Measurements from ENCODE around the gene TSPYL1.

Gene TSPYL1

GRCh38 chr6:116258520-116258919, 21.2 kb downstream of the TSPYL1 start:
- no peak for DNase-seq (ENCODE audit: low read depth in 2 of 2)

DNA sequence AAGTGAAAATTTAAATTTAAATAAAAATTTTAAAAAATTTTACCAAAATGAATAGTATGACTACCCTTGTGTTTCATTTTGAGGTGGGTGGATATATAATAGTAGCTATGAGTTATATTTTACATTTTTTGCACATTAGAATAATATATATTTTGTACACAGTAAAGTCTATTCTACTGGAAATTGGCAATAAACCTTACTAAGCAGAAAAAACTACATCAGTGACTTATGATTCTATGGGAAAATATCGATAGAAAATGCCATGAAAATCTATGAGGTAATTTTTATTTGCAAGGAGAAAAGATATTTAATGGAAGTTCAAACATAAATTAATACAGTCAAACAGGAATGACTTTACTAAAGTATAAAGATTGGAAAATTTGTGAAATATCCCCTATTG, 23.0 kb downstream of the TSPYL1 start:
- no peak for DNase-seq (ENCODE audit: low read depth in 2 of 2)

- DNase-seq (ENCODE audit: low read depth in 2 of 2) = no peak
Measured at GRCh38 chr6:116255246-116255800, 24.4 kb downstream of the TSPYL1 start.

GRCh38 chr6:116254297-116255056, 25.3 kb downstream of the TSPYL1 start:
- no peak for DNase-seq (ENCODE audit: low read depth in 2 of 2)

GRCh38 chr6:116253505-116254296, 26.0 kb downstream of the TSPYL1 start, which contains the start of gene TSPYL4:
TSPYL4 (minus strand) TSS chr6:116254075; CDS start chr6:116254008, 67 bp downstream.
- DNase-seq (ENCODE audit: low read depth in 2 of 2) = peak; percentile 94 to 95

DNA sequence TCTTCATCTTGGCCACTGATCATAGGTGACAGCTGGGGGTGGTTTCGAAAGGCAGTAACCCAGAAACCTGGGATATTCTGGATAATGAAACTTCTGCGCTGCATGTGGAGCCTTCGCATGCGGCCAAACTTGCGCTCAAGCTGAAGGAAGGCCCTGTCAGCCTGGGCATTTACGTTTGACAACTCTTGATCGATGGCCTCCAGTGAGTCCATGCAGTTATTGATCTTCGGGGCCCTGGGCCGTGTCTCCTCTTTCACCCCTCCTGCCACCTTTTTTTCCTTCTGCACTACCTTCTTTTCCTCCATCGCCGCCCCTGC, 26.6 kb downstream of the TSPYL1 start:
- no peak for DNase-seq (ENCODE audit: low read depth in 2 of 2)

GRCh38 chr6:116251568-116252384, 28.0 kb downstream of the TSPYL1 start:
- DNase-seq (ENCODE audit: low read depth in 2 of 2) = peak; percentile 76 to 78

- DNase-seq (ENCODE audit: low read depth in 2 of 2) = no peak
Measured at GRCh38 chr6:116248577-116248976, 31.2 kb downstream of the TSPYL1 start.

GRCh38 chr6:116247285-116247684, 32.4 kb downstream of the TSPYL1 start:
- no peak for DNase-seq (ENCODE audit: low read depth in 2 of 2)

- no peak for DNase-seq (ENCODE audit: low read depth in 2 of 2)
Measured at GRCh38 chr6:116246089-116246488, 33.6 kb downstream of the TSPYL1 start.

DNA sequence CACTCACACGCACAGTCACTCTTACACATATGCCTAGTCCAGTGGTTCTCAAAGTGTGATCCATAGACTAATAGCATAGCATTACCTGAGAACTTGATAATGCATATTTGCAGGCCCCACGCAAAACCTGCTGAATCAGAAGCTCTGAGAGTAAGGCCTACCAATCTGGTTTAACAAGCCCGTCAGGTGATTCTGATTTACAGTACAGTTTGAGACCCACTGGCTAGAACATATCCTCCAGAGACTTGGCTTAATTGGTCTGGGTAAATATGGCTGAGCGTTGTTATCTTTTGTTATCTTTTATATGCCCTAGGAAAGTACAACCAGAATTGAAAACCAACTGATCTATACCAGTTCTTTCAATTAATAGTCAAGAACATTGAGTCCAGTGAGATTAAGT, 35.4 kb downstream of the TSPYL1 start:
- DNase-seq (ENCODE audit: low read depth in 2 of 2) = no peak

- no peak for DNase-seq (ENCODE audit: low read depth in 2 of 2)
Measured at GRCh38 chr6:116239856-116240255, 39.9 kb downstream of the TSPYL1 start.

DNA sequence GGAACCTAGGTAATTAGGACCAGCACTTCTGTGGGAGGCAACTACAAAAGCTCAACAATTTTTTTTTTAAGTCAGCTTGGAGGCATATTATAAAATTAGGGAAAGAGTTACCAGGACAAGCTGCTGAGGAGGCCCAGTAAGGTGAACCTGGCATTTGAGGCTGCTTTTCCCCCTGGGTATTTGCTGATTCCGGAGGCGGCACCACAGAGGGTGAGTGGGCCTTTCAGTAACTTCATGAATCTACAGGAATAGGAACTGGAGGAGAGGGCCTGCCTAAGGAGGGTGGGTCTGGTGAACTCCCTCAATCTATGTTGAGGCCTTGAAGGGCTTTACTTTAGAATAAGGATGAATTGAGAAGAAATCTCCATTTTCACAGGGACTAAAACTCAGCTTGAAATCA, 40.5 kb downstream of the TSPYL1 start:
- no peak for DNase-seq (ENCODE audit: low read depth in 2 of 2)

GRCh38 chr6:116238083-116238482, 41.6 kb downstream of the TSPYL1 start:
- no peak for DNase-seq (ENCODE audit: low read depth in 2 of 2)

GRCh38 chr6:116234689-116235088, 45.0 kb downstream of the TSPYL1 start:
- DNase-seq (ENCODE audit: low read depth in 2 of 2) = no peak

DNA sequence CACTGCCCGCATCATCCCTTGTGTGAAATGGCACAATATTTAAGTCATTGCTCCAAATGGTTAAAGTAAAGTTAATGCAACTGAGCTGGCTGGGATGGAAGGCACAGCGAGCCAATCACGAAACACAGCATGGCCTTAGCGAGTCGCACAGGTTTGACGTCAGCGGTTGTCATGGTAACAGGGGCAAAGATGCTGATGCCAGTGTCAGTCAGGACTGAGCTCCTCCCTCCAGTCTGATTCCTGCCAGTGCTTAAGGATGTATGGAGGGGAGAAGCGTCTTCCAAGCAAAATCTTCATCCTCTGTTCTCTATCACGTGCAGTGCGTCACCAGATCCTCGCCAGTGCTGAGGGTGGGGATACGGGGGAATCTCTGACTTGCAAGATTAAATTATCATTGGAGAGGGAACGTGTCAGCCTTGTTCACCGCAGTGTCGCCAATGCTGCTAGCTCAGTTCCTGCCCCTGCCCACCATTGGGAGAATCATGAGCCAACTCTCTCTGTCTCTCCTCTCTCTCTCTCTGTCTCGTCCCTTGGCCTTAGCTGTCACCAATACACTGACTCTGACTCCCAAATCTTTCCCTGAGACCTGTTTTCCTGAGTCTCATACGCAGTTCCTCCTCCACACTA, 50.3 kb downstream of the TSPYL1 start:
- peak; percentile 87 for DNase-seq (ENCODE audit: low read depth in 2 of 2)
